Dermis blood vessel endothelial cell (primary cell): ENCODE results near the gene VPS50. TPM values are rescaled to one million over a fixed set of nuclear protein-coding genes. Genes with fewer than 3 reads are reported as not detected.

ENCODE experiments used
- DNase-seq: peaks from one replicate; pipeline ENCODE4 v3.0.0; 2010
- total RNA-seq: library from RNA; depleted of rRNA; stranded (reverse); fragments of >200 nt; gene quantifications from 2 replicates; pipeline ENCODE4 v1.2.3, GENCODE V29; 2014

VPS50 gene
- 40.8 and 41.3 TPM in 2 replicates for total RNA-seq

- DNase-seq = peak; percentile 98
Measured at GRCh38 chr7:93231799-93232672, at the start of gene VPS50. Gene VPS50, plus strand, starts transcription at chr7:93232366. Its CDS starts 102 bp downstream, at chr7:93232468.

- DNase-seq = peak; percentile 9
Measured at GRCh38 chr7:93185303-93186027, 46.7 kb upstream of the VPS50 start.

GRCh38 chr7:93188870-93189634 lies 43.1 kb upstream of the VPS50 start:
- no peak for DNase-seq

GRCh38 chr7:93194386-93194785 lies 37.8 kb upstream of the VPS50 start:
- no peak for DNase-seq

GRCh38 chr7:93196336-93196735 lies 35.8 kb upstream of the VPS50 start:
- no peak for DNase-seq

GRCh38 chr7:93198472-93198871 lies 33.7 kb upstream of the VPS50 start:
- DNase-seq = no peak

- no peak for DNase-seq
Measured at GRCh38 chr7:93202594-93203250, 29.4 kb upstream of the VPS50 start.

- no peak for DNase-seq
Measured at GRCh38 chr7:93203496-93203895, 28.7 kb upstream of the VPS50 start.

- DNase-seq = no peak
Measured at GRCh38 chr7:93205046-93205445, 27.1 kb upstream of the VPS50 start.

- DNase-seq = no peak
Measured at GRCh38 chr7:93211228-93211818, 20.8 kb upstream of the VPS50 start.

- DNase-seq = no peak
Measured at GRCh38 chr7:93212881-93213280, 19.3 kb upstream of the VPS50 start.

- no peak for DNase-seq
Measured at GRCh38 chr7:93218997-93219827, 13.0 kb upstream of the VPS50 start.

GRCh38 chr7:93219868-93220267 lies 12.3 kb upstream of the VPS50 start:
- DNase-seq = no peak

GRCh38 chr7:93226310-93226709 lies 5.9 kb upstream of the VPS50 start, which contains the start of gene HEPACAM2:
Gene HEPACAM2, minus strand, starts transcription at chr7:93226469.
- DNase-seq = no peak

- DNase-seq = peak; percentile 80
Measured at GRCh38 chr7:93228302-93228701, 3.9 kb upstream of the VPS50 start.

- no peak for DNase-seq
Measured at GRCh38 chr7:93231259-93231658, 907 bp upstream of the VPS50 start.

- DNase-seq = peak; percentile 32
Measured at GRCh38 chr7:93232673-93233018, 480 bp downstream of the VPS50 start.

GRCh38 chr7:93235541-93235940 lies 3.4 kb downstream of the VPS50 start:
- DNase-seq = no peak

- no peak for DNase-seq
Measured at GRCh38 chr7:93238131-93238530, 6.0 kb downstream of the VPS50 start.

GRCh38 chr7:93238748-93239147 lies 6.6 kb downstream of the VPS50 start:
- DNase-seq = no peak

- DNase-seq = no peak
Measured at GRCh38 chr7:93239824-93240223, 7.7 kb downstream of the VPS50 start.
